NB4 (cell line): ENCODE results near the gene CCDC73.

ENCODE experiments used
- CTCF ChIP-seq: IDR thresholded peaks from one replicate; pipeline ENCODE4 v1.5.1; 2012; ENCODE audit warnings: low read depth, low read length
- POLR2A ChIP-seq: IDR thresholded peaks from 2 replicates; pipeline ENCODE4 v1.6.1; 2011; ENCODE audit warnings: mild to moderate bottlenecking; ENCODE audit not compliant: insufficient read length; ENCODE audit errors: extremely low read depth

DNA sequence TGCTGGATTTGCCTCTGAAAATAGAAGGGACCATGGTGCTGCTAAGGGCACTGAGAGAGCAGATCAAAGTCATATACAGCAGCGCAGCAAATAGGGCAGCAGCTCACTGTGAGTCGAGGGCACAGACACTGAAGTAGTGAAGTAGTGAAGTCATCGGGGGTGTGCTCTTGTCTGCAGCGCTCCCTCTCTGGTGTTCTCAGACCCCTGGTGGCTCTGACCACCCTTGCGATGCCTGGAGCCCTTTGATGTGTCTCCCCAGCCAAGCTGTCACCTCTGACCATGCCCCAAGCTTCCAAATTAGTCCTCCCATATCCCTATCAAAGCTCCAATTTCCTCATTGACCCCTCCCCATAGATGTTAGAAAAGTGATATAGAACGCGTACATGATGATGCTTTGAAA, 238.6 kb downstream of the CCDC73 start:
- no peak for TF ChIP-seq POLR2A
- TF ChIP-seq CTCF: no peak
